ENCODE data around the gene PLXNB2. TPM values are rescaled to one million over a fixed set of nuclear protein-coding genes. Genes with fewer than 3 reads are reported as not detected.

PLXNB2 gene
- total and polyA plus RNA-seq, 5 donors: 60.0 to 110 (median 85.2) TPM

DNA sequence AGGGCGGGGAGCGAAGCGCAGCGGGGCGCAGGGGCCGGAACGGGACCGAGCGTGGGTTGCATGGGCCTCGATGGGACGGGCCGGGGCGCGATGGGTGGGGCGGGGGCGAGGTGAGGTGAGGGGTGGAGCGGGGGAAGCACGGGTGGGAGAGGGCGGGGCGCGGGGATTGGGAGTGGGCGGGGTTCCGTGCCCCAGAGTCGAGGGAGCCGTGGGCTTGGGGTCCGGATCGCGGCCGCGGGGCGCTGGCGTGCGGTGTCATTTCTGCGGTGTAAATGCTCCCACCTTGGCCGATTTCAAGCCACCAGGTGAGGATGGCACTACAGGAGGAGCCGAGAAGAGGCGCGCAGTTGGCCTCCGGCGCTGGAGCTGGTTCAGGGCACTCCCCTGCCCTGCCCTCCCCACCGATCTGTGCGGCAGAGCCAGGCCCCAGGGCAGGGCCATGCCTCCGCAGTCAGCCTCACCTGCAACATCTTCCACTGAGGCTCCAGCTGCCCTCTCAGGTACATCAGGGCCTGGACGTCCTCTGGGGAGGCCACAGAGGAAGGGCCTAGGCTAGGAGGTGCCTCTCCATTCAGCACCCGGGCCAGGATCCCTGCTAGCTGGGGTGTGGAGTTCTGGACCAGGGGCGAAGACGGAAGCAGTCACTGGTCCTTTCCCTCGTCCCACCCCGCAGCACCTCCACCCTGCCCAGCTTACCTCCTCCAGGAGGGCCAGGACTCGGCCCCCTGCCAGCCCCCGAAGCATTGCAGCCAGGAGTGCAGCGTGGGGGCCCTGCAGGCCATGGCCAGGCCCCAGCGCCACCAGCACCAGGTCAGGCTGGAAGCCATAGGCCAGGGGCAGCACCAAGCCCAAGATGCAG lies 62.0 kb downstream of the PLXNB2 start:
- H3K27ac ChIP-seq (ENCODE audit: low read length): peak overlapping the region; percentile 86
- ATAC-seq: peak; percentile 47 to 63
- peak overlapping the region; percentile 87 for H3K4me3 ChIP-seq (ENCODE audit: low read length)
- peaks cover 5% of the 10 kb centered on the region for H3K4me1 ChIP-seq (ENCODE audit: control insufficient read depth, insufficient read depth, low read length)
- H3K9me3 ChIP-seq (ENCODE audit: control insufficient read depth, low read length): no peaks in the 10 kb centered on the region
- intact Hi-C loops (cut with DNase I): loop anchor here in 2 of 4 donors (5.0 to 10.0 kb wide), 2 partner anchors 97 to 259 kb away; partner anchors contain the start of genes LMF2 (in 1 of the 2), NCAPH2 (in 1 of the 2) and PPP6R2 (in 1 of the 2)
- WGBS: 13% methylated on average over 53 of the region's 53 CpGs
- H3K27me3 ChIP-seq (ENCODE audit: control insufficient read depth, insufficient read depth): no peaks in the 10 kb centered on the region
- DNase-seq: no peak

DNA sequence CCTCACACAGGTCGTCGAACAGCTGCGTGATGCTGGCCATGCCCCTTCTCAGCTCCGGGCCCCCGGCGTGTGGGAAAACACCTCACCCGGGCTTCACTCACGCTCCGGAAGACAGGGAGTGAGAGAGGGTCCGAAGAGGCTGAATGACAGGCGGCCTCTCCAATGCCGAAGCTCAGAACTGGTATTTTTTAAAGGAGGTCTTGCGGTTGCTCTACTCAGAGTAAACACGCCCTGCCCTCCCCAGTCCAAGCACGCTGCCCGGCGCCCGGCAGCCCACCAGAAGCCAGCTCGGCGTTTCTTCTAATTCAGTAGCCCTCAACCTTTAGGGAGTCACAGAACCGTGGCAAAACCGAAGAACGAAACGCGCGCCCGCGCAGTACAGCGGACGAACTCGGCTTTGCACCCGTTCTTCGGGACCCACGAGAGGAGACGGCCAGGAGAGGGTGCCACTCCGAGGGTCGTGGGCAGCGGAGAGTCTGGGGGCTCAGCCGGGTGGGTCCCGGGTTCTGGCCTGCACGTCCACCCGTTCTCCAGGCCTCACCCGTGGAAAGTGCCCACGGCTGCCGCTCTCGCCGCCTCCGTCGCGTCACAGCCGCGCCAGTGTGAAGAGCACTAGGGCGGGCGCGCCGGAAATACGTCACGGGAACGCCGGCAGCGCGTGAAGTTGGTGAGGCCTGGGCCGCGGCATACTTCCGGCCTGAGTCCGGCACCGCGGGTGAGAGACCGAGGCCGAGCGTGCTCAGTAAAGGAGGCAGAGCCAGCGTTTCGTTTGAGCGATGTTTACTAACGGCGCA lies 62.8 kb downstream of the PLXNB2 start, which contains the start of gene TUBGCP6:
Gene TUBGCP6 (minus strand): TSS at position 604 of the 794 bp plus-strand sequence. CDS start 564 bp downstream, at position 40.
- Histone ChIP-seq H3K27ac (ENCODE audit: low read length) (peak within 1 kb of the TSS; percentile 86), H3K4me1 (ENCODE audit: control insufficient read depth, insufficient read depth, low read length) (no peaks in the 10 kb centered on the region), H3K9me3 (ENCODE audit: control insufficient read depth, low read length) (no peaks in the 10 kb centered on the region), H3K27me3 (ENCODE audit: control insufficient read depth, insufficient read depth) (no peaks in the 10 kb centered on the region), H3K4me3 (ENCODE audit: low read length) (peak within 1 kb of the TSS; percentile 87)
- ATAC-seq (peak; percentile 92 to 93), DNase-seq (peak; percentile 96 to 99 (median 98))
- WGBS: under 1% methylated on average over 76 of the region's 76 CpGs
- intact Hi-C loops (cut with DNase I): loop anchor here in 2 of 4 donors (5.0 to 10.0 kb wide), 2 partner anchors 98 to 260 kb away; partner anchors contain the start of genes LMF2 (in 1 of the 2), NCAPH2 (in 1 of the 2) and PPP6R2 (in 1 of the 2)

DNA sequence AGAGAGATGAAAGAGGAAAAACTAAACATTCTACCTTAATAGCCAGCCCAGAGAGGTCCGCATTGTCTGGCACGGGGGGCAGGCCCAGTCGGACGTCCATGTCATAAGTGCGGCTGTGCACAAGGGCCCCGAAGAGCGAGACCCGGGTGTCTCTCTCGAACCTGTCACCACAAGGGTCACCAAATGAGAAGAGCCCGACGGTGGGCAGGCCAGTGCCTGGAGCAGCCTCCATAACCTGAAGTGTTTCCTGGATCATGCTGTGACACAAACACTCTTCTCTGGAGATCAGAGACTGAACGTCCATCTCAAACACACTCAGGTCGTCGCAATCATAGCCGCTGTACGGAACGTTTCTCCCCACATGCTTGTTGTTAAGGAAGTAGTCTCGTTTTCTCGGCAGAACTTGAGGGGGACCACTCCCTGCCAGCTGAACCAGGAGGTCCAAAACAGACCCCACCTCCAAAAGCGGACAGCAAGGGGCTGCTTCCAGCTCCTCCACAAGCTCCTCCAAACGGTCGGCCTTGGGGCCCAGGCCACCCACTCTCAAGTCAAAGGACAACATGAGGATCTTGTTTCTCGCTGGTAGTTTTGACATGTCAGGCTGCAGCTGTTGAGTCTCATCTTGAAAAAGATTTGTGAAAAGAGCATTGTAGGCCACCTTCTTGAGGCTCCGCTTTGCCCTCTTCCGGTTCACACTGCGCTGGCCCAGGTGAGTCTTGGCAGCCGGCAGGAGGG lies 63.6 kb downstream of the PLXNB2 start:
- no peaks in the 10 kb centered on the region for H3K27me3 ChIP-seq (ENCODE audit: control insufficient read depth, insufficient read depth)
- no peak for DNase-seq
- peak overlapping the region; percentile 24 for H3K27ac ChIP-seq (ENCODE audit: low read length)
- no peak for ATAC-seq
- peak overlapping the region; percentile 87 for H3K4me3 ChIP-seq (ENCODE audit: low read length)
- no peaks in the 10 kb centered on the region for H3K4me1 ChIP-seq (ENCODE audit: control insufficient read depth, insufficient read depth, low read length)
- 21% methylated on average over 27 of the region's 27 CpGs for WGBS
- intact Hi-C loops (cut with DNase I): loop anchor here in 1 of 4 donors (10.0 kb wide), 1 partner anchor 261 kb away; the partner anchor contains the start of genes LMF2 and NCAPH2
- H3K9me3 ChIP-seq (ENCODE audit: control insufficient read depth, low read length): no peaks in the 10 kb centered on the region

DNA sequence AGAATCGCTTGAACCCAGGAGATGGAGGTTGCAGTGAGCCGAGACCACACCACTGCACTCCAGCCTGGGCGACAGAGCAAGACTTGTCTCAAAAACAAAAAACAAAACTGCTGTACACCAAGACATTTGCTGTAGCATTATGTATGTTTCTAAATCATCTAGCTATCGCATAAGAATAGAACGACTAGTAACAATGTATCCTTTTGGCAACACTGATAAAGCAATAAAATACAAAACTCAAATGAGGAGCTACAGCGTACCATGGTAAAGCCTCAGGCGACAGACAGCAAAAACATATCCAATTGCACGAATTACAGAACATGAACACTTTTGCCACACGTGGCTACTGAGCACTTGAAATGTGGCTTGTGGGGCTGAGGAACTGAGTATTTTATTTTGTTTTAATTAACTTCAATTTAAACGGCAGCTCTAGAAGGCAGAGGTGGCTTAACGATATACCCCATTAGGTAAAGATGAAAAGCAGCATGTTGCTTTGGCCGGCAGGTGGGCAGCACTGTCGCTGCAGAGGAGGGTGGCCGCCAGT lies 65.0 kb downstream of the PLXNB2 start:
- H3K27ac ChIP-seq (ENCODE audit: low read length): no peak overlapping the region
- H3K4me3 ChIP-seq (ENCODE audit: low read length): peak overlapping the region; percentile 5
- intact Hi-C loops (cut with DNase I): loop anchor here in 1 of 4 donors (10.0 kb wide), 1 partner anchor 262 kb away; the partner anchor contains the start of genes LMF2 and NCAPH2
- ATAC-seq: no peak
- no peaks in the 10 kb centered on the region for H3K27me3 ChIP-seq (ENCODE audit: control insufficient read depth, insufficient read depth)
- H3K4me1 ChIP-seq (ENCODE audit: control insufficient read depth, insufficient read depth, low read length): no peaks in the 10 kb centered on the region
- DNase-seq: no peak
- no peaks in the 10 kb centered on the region for H3K9me3 ChIP-seq (ENCODE audit: control insufficient read depth, low read length)
- WGBS: 59% methylated on average over 14 of the region's 14 CpGs

DNA sequence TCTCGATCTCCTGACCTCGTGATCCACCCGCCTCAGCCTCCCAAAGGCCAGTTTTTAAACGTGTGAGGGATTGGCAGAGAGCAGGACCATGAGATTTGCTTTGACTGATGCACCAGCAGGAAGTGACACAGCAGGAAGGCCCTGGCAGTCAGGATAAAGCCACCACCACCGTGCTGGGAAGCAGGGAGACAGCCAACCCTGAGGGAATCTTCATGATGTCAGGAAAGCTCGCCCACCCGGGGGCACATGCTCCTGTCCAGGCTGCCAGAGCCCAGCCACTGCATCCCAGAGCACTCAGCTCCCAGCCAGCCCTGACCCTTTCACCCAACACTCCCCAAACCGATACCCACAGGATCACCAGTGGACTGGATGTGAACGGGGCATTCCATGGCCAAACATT lies 68.7 kb downstream of the PLXNB2 start:
- Histone ChIP-seq H3K27ac (ENCODE audit: low read length) (no peak overlapping the region), H3K4me1 (ENCODE audit: control insufficient read depth, insufficient read depth, low read length) (no peaks in the 10 kb centered on the region), H3K4me3 (ENCODE audit: low read length) (no peak overlapping the region), H3K9me3 (ENCODE audit: control insufficient read depth, low read length) (no peaks in the 10 kb centered on the region), H3K27me3 (ENCODE audit: control insufficient read depth, insufficient read depth) (no peaks in the 10 kb centered on the region)
- 85% methylated on average over 9 of the region's 9 CpGs for WGBS
- intact Hi-C loops (cut with DNase I): loop anchor here in 1 of 4 donors (10.0 kb wide), 1 partner anchor 266 kb away; the partner anchor contains the start of genes LMF2 and NCAPH2
- ATAC-seq: no peak
- no peak for DNase-seq

DNA sequence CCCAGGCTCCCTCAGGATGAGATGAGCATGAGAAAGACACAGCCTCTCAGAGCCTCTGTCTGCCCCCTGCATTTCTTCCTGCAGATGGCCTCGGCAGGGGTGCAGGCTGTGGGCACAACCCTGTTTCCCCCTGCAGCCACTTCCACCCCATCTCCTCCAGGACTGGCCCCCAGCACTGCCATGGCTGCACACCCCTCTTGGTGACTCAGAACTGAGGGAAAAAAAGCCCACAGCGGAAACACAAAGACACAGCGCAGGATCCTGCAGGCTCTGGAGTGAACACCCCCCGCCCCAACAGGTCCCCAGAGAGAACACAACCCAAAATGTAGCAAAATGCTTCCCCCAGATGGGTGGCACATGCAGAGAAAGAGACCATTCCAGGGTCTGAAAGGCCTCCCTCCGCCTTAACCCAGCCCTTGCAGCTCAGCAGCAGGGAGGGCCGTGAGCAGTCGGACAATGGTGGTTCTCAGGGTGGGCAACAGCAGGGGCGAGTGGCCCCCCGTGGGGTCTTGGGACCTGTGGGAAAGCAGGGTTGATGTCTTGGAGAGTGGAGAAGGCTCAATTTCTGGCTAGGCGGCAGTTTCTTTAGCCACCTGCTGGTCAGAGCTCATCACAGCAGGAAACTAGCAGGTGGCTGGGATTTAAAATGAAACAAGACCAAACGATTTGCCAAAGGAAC lies 70.6 kb downstream of the PLXNB2 start:
- WGBS: 67% methylated on average over 11 of the region's 11 CpGs
- no peaks in the 10 kb centered on the region for H3K27me3 ChIP-seq (ENCODE audit: control insufficient read depth, insufficient read depth)
- DNase-seq (peak in 1 of 3 donors; percentile 18), ATAC-seq (no peak)
- no peak overlapping the region for H3K27ac ChIP-seq (ENCODE audit: low read length)
- H3K9me3 ChIP-seq (ENCODE audit: control insufficient read depth, low read length): no peaks in the 10 kb centered on the region
- intact Hi-C loops (cut with DNase I): loop anchor here in 1 of 4 donors (10.0 kb wide), 1 partner anchor 268 kb away; the partner anchor contains the start of genes LMF2 and NCAPH2
- no peak overlapping the region for H3K4me3 ChIP-seq (ENCODE audit: low read length)
- no peaks in the 10 kb centered on the region for H3K4me1 ChIP-seq (ENCODE audit: control insufficient read depth, insufficient read depth, low read length)

DNA sequence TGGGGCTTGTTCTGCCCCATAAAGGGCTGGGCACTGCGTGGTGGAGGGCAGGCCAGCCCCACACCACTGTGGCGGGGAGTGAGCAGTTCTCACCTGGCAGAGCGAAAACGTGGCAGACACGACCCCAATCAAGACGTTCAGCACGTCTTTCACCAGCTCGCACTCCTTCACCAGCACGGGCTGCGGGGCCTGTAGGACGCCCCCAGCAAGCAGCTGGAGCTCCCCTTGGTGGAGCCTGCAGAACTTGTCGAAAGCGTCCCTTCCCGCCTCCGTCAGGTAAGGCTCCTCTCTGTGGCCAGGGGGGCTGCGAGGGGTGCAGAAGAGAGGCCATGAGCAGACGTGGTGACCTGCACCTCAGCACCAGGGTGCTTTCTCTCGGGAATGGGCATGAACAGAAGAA lies 74.2 kb downstream of the PLXNB2 start:
- 89% methylated on average over 18 of the region's 18 CpGs for WGBS
- no peak overlapping the region for H3K4me3 ChIP-seq (ENCODE audit: low read length)
- H3K27me3 ChIP-seq (ENCODE audit: control insufficient read depth, insufficient read depth): no peaks in the 10 kb centered on the region
- intact Hi-C loops (cut with DNase I): loop anchor here in 1 of 4 donors (10.0 kb wide), 1 partner anchor 272 kb away; the partner anchor contains the start of genes LMF2 and NCAPH2
- ATAC-seq: no peak
- no peaks in the 10 kb centered on the region for H3K9me3 ChIP-seq (ENCODE audit: control insufficient read depth, low read length)
- no peak overlapping the region for H3K27ac ChIP-seq (ENCODE audit: low read length)
- H3K4me1 ChIP-seq (ENCODE audit: control insufficient read depth, insufficient read depth, low read length): no peaks in the 10 kb centered on the region
- DNase-seq: peak in 1 of 3 donors; percentile 22

DNA sequence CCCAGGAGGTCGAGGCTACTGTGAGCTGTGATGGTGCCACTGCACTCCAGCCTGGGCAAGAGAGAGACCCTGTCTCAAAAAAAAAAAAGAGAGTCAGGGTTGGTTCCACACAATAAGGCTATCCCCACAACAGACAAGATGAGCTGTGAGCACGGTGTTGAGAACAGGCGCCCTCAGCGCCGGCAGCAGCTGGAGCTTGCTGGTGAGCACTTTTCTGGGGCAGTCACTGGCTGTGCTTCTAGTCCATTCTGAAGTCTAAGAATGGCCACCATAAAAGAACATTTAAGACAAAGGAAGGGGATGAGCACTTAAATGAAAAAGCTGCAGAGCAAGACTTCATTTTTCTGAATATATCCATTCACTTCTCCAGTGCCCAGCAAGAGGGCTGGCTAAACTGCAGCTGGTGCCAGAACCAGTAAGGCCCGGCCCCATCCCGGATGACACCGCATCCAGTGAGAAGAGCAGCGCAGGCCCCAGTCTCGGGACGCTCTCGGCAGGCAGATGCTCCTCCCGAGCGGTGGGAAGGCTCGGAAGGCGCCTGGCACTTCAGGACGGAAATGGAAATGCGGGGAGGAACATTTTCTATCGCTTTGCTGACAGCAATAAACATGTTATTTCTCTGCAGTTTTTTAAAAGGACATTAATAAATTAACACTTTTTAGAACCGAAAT lies 74.8 kb downstream of the PLXNB2 start:
- no peak overlapping the region for H3K27ac ChIP-seq (ENCODE audit: low read length)
- intact Hi-C loops (cut with DNase I): loop anchor here in 1 of 4 donors (10.0 kb wide), 1 partner anchor 272 kb away; the partner anchor contains the start of genes LMF2 and NCAPH2
- H3K4me3 ChIP-seq (ENCODE audit: low read length): no peak overlapping the region
- DNase-seq: no peak
- no peaks in the 10 kb centered on the region for H3K27me3 ChIP-seq (ENCODE audit: control insufficient read depth, insufficient read depth)
- ATAC-seq: no peak
- H3K9me3 ChIP-seq (ENCODE audit: control insufficient read depth, low read length): no peaks in the 10 kb centered on the region
- no peaks in the 10 kb centered on the region for H3K4me1 ChIP-seq (ENCODE audit: control insufficient read depth, insufficient read depth, low read length)
- 88% methylated on average over 20 of the region's 20 CpGs for WGBS

DNA sequence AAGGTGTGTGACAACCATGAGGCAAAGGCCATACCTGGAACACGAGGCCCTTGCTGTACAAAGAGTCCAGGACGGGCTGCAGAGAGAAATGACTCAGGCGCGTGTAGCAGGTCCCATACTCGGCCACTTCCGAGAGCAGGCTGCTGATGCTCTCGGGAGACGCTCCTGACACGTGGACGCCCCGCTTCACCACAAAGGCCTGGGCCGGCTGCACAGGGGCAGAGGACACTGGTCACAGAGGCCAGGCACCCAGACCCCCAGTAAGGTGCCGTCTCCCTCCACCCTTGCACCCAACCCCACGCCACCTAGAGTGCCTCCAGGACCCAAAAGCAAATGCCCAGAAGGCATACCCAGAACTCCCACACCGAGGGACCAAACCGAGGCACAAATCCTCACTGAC lies 78.1 kb downstream of the PLXNB2 start:
- Histone ChIP-seq H3K9me3 (ENCODE audit: control insufficient read depth, low read length) (no peaks in the 10 kb centered on the region), H3K27me3 (ENCODE audit: control insufficient read depth, insufficient read depth) (no peaks in the 10 kb centered on the region), H3K4me1 (ENCODE audit: control insufficient read depth, insufficient read depth, low read length) (no peaks in the 10 kb centered on the region), H3K4me3 (ENCODE audit: low read length) (no peak overlapping the region), H3K27ac (ENCODE audit: low read length) (no peak overlapping the region)
- WGBS: 94% methylated on average over 16 of the region's 16 CpGs
- ATAC-seq (no peak), DNase-seq (peak in 1 of 3 donors; percentile 29)
- intact Hi-C loops (cut with DNase I): no loop called here

Measured in right cardiac atrium (tissue), 5 donors.